GM20431 (cell line): ENCODE data around the gene SCG2.

Experiments
- in situ Hi-C: fragments of 300-500 bp; cut with MseI, MboI; formaldehyde crosslinking; loops from one replicate; pipeline ENCODE4 v1.15.0; 2020; ENCODE audit warnings: low sequenced_read_pairs; ENCODE audit not compliant: unreplicated experiment

The SCG2 gene

GRCh38 chr2:223601932-223602666 is at the start of gene SCG2:
Gene SCG2, minus strand, starts transcription at chr2:223602361. Its CDS starts 3,079 bp downstream, at chr2:223599282.
- in situ Hi-C loops, result no loop called here

- in situ Hi-C loops, result no loop called here
Measured at GRCh38 chr2:223649554-223650533, 47.7 kb upstream of the SCG2 start.

- in situ Hi-C loops, result no loop called here
Measured at GRCh38 chr2:223648755-223649154, 46.6 kb upstream of the SCG2 start.

DNA sequence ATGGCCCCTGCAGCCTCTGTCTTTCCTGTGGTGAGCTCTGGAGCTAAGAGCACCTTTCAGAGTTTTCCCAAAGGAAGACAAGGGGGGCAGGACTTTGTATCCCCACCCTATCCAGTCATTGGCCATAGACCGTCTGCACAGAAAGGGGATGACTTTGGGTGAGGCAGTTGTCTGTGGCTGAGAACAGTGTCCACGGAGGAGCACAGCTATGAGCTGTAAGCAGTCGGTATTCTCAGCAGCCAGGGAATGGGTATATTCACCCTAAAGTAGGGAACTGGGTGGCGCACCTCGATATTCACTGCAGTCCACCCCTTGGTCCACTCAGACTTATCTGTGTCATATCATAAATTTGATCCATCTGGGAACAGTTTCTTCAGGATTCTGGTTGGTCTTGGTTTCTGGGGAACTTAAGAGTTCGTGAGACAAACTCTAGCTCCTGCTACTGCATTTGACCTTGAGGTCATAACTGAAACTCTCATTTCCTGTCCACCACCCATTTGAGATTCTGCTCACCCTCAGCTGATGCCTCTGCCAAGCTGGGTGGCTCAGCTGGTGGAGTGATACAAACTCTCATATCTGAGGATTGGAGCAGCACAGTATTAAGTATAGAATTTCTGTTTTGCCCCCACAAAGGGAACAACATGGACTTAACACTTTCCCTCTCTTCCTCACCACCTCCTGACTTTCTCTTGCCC is 45.2 kb upstream of the SCG2 start:
- in situ Hi-C loops, result no loop called here

GRCh38 chr2:223644136-223644535 is 42.0 kb upstream of the SCG2 start:
- in situ Hi-C loops, result no loop called here

- in situ Hi-C loops, result no loop called here
Measured at GRCh38 chr2:223643309-223643708, 41.1 kb upstream of the SCG2 start.

- in situ Hi-C loops, result no loop called here
Measured at GRCh38 chr2:223642506-223642905, 40.3 kb upstream of the SCG2 start.

- in situ Hi-C loops, result no loop called here
Measured at GRCh38 chr2:223641082-223641481, 38.9 kb upstream of the SCG2 start.

- in situ Hi-C loops, result no loop called here
Measured at GRCh38 chr2:223635080-223635479, 32.9 kb upstream of the SCG2 start.

GRCh38 chr2:223634238-223634637 is 32.1 kb upstream of the SCG2 start:
- in situ Hi-C loops, result no loop called here

DNA sequence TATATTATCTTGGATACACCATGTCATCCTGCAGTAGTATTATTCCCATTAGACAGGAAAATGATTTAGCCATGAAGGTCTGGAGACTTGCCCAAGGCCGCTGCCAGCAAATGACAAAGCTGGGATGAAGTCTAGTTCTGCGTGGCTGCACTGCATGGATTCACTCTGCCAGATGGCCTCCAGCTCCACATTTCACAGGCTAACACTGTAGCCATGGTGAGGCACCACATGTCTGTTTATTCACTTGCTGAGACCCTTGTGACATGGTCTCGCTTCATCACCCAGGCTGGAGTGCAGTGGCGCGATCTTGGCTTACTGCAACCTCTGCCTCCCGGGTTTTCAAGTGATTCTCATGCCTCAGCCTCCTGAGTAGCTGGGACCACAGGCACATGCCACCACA is 31.5 kb upstream of the SCG2 start:
- in situ Hi-C loops, result no loop called here

GRCh38 chr2:223632826-223633225 is 30.7 kb upstream of the SCG2 start:
- in situ Hi-C loops, result no loop called here

DNA sequence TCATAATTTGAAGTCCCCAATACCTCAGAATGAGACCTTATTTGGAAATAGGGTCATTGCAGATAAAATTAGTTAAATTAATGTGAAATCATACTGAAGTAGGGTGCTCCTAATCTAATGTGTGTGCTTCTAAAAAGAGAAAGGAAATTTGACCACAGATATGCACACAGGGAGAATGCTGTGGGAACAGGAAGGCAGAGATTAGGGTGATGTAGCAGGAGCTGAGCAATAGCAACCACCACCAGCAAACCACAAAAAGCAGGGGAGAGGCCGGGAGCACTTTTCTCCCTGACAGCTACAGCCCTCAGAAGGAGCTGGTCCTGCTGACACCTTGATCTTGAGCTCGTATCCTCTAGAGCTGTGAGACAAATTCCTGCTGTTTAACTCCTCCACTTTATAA is 24.6 kb upstream of the SCG2 start:
- in situ Hi-C loops, result no loop called here

GRCh38 chr2:223625652-223626051 is 23.5 kb upstream of the SCG2 start:
- in situ Hi-C loops, result no loop called here

DNA sequence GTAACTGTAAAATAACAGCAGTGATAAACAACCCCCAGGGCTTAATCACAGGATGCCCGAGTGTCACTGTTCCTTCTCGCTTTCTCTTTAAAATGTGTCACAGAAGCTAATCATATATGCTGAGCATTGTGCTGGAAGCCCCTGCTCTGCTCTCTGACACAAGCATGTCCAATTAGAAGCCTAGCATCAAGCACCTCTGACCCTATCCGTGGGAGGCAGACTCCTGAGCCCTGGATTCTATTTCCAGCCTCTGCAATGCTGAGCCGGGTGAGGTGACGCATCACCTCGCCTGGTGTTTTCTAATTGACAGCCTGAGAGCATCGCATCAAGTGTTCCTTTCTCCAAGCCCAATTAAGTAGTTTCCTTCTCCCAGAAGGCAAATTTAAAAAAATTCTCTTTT is 19.7 kb upstream of the SCG2 start:
- in situ Hi-C loops, result no loop called here

DNA sequence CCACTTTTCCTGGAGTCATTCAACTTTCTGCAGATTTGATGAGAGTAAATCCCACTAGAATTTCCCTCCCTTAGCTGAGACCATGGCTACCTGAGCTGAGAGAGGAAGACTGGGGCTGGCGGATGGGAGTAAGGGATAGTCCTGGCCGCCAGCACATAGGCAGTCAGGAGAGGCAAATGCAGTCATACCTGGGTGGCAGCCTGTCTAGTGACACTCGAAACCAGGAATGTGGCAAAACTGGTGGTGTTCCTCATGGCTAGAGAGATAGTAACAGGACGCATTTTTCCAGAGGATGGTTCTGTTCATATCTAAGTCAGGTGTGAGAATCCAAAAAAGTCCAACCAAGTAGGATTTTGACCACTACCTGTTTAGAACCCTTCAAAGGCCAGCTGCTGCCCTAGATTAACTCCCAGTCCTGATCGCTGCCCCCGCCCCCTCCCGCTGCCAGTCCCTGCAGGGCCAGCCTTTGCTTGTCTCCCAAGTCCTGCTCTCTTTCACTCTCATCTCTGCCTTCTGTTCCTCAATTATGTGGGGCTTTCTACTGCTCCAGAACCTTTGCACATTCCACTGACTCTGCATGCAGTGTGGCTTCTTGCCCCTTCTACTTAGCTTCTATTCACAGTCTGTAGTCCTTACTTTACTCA is 17.4 kb upstream of the SCG2 start:
- in situ Hi-C loops, result no loop called here

DNA sequence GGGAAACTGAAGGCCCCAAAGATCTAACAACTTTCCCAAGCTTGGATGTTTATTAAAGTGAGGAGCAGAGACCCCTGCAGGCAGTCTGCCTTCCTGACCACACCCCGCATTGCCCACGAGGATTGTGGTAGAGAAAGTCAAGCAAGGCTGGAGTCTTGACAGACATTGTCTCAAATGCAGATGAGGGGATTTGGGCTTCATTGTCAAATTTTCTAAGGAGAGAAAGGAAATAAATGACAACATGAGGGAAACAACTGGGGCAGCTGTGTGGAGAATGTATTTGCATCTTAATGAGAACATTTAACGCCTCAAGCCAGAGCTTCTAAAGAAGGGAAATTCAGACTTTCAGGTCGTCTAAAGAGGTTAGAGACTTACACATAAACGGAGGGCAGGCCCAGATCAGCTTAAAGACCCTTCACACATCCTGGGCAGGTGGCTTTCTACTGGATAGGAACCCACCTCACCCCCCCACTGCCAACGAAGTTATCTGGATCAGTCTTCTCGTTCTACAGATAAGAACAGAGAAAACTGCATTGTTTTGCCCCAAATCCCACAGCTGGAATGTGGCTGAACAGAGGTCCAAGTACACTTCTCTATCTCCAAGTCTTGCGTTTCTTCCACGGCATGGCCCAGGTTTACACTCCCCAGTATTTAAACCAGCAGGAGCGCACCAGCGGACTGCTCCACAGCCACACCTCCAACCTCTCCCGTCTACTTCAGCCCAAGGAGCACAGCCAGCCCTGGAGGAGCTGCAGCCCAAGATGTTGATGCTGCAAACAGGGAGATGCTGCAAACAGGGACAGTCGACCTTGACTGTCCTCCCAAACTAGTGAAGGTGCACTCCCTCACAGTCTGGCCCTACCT is 16.2 kb upstream of the SCG2 start:
- in situ Hi-C loops, result no loop called here

DNA sequence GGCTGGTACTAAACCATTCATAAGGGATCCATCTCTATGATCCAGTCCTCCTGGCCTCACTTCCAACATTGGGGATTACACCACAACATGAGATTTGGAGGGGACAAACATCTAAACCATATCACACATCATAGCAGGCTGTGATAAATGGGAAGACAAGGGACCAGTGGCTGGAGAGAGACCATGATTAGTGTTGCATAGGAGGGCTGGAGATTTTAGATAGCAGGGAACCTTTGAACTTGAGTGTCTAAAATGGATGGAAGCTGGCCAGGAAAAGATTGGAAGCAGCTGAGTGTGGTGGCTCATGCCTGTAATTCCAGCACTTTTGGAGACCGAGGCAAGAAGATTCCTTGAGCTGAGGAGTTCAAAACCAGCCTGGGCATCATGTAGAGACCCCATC is 12.4 kb upstream of the SCG2 start:
- in situ Hi-C loops, result no loop called here
